GM12865 (cell line): ENCODE data around the gene AKAP7.
"Not testable (repeated sequence)": the region's sequence is repeated elsewhere in the genome, so short reads cannot be mapped to it uniquely, and the experiment has no call there.

Experiments
- DNase-seq: peaks from one replicate; pipeline ENCODE4 v3.0.0; 2010; ENCODE audit warnings: low read depth
- H3K4me3 ChIP-seq: 2 replicates; pipeline ENCODE4 v1.5.1; 2011; ENCODE audit warnings: mild to moderate bottlenecking, low read depth, low read length, control low read depth
- TF ChIP-seq, protein P1 (sequence below): IDR thresholded peaks from 2 replicates; pipeline ENCODE4 v1.5.1; 2011; ENCODE audit warnings: low read length, control low read depth, low read depth, inconsistent platforms; ENCODE audit not compliant: insufficient read depth; ENCODE audit errors: missing control alignments

AKAP7 gene

DNA sequence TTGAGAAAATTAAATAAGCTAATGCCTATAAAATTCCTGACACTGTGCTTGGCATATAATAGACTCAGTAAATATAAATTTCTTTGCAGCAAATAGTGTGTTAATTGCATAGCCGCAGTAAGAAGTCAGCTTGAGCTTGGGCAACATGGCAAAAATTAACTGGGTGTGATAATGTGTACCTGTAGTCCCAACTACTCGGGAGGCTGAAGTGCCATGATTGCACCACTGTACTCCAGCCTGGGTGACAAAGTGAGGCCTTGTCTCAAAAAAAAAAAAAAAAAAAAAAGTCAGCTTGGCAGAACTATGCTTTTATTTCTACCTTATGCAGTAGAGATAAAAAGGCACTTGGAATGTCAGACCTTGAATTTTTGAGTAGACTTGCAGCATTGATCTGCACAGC lies 121.8 kb downstream of the AKAP7 start:
- H3K4me3 ChIP-seq, result no peak overlapping the region
- TF ChIP-seq, protein P1, sequence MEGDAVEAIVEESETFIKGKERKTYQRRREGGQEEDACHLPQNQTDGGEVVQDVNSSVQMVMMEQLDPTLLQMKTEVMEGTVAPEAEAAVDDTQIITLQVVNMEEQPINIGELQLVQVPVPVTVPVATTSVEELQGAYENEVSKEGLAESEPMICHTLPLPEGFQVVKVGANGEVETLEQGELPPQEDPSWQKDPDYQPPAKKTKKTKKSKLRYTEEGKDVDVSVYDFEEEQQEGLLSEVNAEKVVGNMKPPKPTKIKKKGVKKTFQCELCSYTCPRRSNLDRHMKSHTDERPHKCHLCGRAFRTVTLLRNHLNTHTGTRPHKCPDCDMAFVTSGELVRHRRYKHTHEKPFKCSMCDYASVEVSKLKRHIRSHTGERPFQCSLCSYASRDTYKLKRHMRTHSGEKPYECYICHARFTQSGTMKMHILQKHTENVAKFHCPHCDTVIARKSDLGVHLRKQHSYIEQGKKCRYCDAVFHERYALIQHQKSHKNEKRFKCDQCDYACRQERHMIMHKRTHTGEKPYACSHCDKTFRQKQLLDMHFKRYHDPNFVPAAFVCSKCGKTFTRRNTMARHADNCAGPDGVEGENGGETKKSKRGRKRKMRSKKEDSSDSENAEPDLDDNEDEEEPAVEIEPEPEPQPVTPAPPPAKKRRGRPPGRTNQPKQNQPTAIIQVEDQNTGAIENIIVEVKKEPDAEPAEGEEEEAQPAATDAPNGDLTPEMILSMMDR, result no peak
- no peak for DNase-seq

DNA sequence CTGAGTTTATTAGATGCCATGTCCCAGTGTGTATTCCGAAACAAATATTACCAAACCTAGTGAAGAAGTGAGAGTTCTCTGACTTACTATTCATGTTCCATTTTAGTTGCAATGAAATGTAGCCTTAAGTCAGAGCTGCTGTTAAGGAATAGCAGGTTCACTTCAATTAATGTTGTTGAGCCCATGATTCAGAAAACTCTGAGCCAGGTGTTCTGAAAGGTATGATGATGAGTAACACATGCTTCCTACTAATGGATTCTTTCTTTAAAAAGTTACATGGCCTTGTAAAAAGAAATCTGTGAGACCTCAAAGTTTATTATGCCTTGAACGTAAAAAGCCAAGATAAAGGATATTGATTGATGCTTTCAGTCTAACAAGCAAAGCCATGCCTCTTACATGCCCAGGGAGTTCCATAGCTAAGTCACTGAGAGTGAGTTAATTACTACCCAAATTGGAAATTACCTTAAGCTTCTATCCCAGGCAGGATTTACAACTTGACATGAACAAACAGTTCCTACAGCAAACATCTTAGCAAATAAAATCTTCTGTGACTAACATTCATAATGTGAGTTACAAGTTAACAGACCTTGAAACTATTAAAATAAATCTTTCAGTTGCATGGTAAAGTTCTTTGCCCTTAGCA lies 122.9 kb downstream of the AKAP7 start:
- no peak for DNase-seq
- TF ChIP-seq, protein P1, result no peak

DNA sequence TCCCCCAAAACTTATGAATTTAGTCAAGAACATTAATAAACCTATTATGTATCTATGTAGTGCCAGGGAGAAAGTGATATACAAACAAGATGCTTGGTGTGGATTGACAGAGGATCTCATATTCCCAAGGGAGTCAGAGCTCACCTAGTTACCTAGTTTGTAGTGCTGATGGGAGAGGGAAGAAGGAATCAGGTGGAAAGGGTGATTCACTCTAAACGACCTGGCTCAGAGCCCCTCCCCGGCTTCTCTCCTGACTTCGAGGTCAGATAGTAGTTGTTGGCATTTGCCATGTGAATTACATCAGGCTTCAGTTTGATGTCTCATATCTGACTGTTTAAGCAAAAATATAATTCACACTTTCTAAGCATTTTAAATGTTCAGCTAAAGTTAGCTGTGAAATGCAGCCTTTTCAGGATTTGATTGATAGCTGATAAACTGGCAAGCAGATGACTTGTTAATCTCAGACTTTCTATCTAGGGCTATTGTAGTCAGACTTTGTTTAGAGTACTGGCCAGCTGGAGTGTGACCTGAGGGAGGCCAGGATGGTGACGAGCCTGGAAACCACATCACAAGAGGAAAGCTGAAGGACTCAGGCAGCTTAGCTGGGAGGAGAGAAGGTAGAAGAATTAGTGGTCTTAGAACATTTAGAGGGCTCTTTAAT lies 123.7 kb downstream of the AKAP7 start:
- no peak for DNase-seq
- H3K4me3 ChIP-seq, result no peak overlapping the region
- TF ChIP-seq, protein P1, result no peak

More for the DNA sequence above, 122.9 kb downstream of the AKAP7 start:
- H3K4me3 ChIP-seq, result no peak overlapping the region

DNA sequence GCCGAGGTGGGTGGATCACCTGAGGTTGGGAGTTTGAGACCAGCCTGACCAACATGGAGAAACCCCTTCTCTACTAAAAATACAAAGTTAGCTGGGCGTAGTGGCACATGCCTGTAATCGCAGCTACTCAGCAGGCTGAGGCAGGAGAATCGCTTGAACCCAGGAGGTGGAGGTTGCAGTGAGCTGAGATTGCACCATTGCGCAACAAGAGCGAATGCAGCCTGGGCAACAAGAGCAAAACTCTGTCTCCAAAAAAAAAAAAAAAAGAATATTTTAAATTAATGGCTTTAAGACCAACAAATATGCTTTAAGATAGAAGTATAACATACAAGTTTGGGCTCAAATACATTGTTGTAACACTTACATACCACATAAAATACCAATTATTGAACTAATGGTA lies 125.7 kb downstream of the AKAP7 start:
- not testable (repeated sequence) for H3K4me3 ChIP-seq, DNase-seq

DNA sequence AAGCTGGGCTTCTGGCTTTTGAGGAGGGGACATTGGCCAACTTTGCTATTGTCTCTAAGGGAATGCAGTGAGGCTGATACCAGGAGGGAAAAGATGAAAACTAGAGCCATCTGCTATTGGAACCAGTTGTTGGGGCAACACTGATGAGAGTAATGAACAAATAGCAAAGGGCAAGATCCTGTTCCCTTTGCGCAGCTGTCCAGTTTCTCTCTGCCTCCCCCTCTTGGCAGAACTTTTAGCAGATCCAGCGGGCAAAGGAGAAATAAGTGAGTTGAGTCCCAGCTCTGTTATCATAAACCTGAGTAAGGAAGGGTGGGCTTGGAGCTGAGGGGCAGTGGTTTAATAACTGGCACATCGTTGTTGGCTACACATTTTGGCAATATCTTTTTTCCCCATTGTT lies 126.8 kb downstream of the AKAP7 start:
- TF ChIP-seq, protein P1, result no peak
- H3K4me3 ChIP-seq, result no peak overlapping the region
- no peak for DNase-seq

DNA sequence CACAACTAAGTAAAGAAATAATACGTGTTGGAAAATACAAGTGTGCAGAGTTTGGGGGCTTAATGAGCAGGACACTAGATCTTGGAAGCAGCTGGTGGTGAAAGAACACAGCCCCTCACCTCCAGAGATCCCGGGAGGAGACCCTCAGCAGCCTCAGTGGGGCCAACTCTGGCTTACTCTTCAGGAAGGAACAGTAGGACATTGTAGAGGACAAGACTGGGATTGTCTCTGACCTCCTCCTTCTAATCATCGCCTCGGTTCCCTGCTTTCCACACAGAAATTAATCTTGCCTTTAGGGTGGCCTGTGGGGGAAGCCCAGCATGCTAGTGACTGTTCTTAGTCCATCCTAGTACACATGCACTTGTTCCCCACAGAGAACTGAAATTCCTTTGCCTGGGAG lies 130.7 kb downstream of the AKAP7 start:
- TF ChIP-seq, protein P1, result no peak
- H3K4me3 ChIP-seq, result no peak overlapping the region
- no peak for DNase-seq

DNA sequence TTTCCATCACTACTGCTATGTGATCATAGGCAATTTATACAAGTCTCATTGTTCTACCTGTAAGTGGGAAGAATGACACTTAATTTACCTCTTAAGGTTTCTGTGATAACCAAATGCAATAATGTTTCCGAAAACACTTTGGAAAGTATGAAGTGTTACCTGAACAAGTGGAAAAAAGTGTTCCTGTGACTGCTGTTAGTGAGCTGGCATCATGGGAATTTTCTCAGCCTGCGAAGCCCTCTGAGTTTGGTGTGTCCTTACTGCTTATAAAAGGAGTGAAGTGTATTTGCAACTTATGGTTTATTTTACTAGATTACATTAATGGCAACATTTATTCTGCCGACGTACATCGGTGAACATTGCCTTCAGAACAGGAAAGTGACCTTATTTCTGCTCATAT lies 133.0 kb downstream of the AKAP7 start:
- DNase-seq, result no peak
- TF ChIP-seq, protein P1, result no peak
- H3K4me3 ChIP-seq, result no peak overlapping the region
